Large intestine (tissue), 3 donors: ENCODE measurements around the gene TEDC1. TPM values are rescaled to one million over a fixed set of nuclear protein-coding genes. Genes with fewer than 3 reads are reported as not detected.
A peak's percentile ranks its signal among the peaks of the same experiment; 100 is the strongest.

Experiments used
- DNase-seq, 2 donors: peaks; one replicate each; pipeline versions ENCODE4 v3.0.0 to v3.0.0-alpha.2; 2013
- H3K27ac ChIP-seq: one replicate; pipeline ENCODE4 v1.5.1; 2013; ENCODE audit warnings: low read length
- H3K27me3 ChIP-seq: 2 replicates; pipeline ENCODE4 v1.6.1; 2013; ENCODE audit warnings: low read length; ENCODE audit not compliant: control insufficient read depth, insufficient read depth
- H3K36me3 ChIP-seq: 2 replicates; pipeline ENCODE4 v1.6.1; 2013; ENCODE audit warnings: low read length; ENCODE audit not compliant: control insufficient read depth, insufficient read depth
- H3K4me1 ChIP-seq: one replicate; pipeline ENCODE4 v1.6.1; 2013; ENCODE audit warnings: low read length; ENCODE audit not compliant: control insufficient read depth, insufficient read depth
- H3K4me3 ChIP-seq: one replicate; pipeline ENCODE4 v1.5.1; 2013; ENCODE audit warnings: low read length
- H3K9me3 ChIP-seq: one replicate; pipeline ENCODE4 v1.6.1; 2013; ENCODE audit warnings: mild to moderate bottlenecking, low read depth, low read length, moderate library complexity; ENCODE audit not compliant: control insufficient read depth
- WGBS: methylation state at CpG from one replicate; pipeline ENCODE4 v1.1.5; 2013; ENCODE audit warnings: low lambda C conversion rate; ENCODE audit not compliant: insufficient coverage; 5-methylcytosine and 5-hydroxymethylcytosine counted together
- polyA plus RNA-seq: library from polyadenylated mRNA; unstranded; fragments of 120-200 nt; gene quantifications from one replicate; pipeline ENCODE4 v1.2.1, GENCODE V29; 2013

TEDC1 gene
- polyA plus RNA-seq, 1 donor, result 8.7 TPM

DNA sequence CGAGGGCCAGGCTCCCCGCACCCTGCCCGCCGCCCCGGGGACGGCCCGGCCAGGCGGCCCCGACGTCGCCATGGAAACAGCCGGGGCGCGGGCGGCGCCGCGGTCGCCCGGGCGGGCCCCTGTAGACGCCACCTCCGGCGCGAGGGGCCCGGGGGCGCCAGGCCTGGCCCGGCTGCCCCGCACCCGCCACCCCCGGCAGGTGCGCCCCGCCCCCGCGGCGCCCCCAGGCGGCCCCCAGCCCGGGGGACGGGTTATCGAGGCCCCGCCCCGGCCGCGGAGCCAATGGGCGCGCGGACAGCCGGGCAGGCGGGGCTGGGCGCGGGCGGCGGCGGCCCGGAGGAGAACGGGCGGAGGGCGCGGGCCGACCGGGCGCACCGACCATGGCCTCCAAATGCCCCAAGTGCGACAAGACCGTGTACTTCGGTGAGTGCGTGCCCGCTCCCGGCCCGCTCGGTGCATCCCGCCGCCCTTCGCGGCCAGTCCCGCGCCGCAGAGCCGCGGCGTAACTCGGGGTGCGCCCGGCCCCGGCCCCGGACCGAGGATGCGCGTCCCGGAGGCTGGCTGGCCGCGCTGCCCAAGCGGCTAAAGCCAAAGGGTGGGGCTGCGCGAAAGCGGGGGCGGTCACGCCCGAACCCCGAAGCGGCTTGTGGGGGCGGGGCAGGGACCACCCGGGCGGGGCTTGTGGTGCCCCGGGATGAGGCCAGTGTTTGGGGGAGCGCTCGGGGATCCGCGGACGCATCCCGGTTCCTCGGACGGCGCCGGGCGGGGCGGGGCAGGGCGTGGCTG is 16.4 kb upstream of the TEDC1 start, which contains the start of gene CRIP2:
TSS of gene CRIP2 (plus strand) at position 339 of the 786 bp plus-strand sequence. CDS start at position 381, 42 bp downstream.
- no peak for DNase-seq
- H3K27ac ChIP-seq, result peak within 1 kb of the TSS; percentile 23
- H3K36me3 ChIP-seq, result peaks cover 7% of the 10 kb centered on the region
- peaks cover 3% of the 10 kb centered on the region for H3K9me3 ChIP-seq
- no CpG with 5 or more reads among the region's 118 CpGs for WGBS
- H3K4me3 ChIP-seq, result peak within 1 kb of the TSS; percentile 48
- H3K27me3 ChIP-seq, result peaks cover 41% of the 10 kb centered on the region
- peaks cover 30% of the 10 kb centered on the region for H3K4me1 ChIP-seq

DNA sequence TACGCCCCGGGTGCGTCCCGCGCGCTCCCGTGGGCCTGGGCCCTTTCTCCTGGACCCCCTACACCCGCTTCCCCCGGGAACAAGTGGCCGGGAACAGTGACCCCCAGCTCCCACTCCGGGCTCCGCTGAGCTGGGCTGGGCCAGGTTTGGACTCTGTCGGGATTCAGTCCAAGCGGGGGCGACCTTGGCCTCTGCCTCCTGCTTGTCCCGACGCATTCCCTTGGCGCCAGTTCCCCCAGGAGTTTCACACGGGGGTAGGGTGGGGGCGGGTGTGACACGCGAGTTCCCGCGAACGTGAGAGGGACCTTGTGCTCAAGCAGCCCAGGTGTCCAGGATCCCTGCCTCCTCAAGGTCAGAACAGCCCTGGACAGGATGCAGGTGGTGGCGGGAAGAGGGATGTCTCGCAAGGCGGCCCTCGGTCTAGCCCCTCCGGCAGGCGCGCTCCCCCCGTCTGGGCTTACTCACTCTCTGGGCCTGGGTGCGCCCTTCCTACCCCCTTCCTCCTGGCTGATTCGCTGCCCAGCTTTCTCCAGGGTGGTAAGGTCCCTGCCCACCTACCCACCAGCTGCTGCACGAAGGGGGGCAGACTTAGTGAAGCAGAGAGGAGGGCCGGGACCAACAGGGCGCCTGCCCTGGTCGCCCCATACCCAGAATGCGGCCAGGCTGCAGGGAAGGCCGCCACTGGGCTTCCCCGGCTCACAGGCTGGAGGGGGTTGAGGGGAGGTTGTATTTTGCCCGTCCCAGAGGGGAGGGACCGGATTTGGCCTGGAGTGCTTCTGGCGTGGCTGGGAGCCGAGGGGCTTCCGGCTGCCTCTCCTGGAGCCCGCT is 15.6 kb upstream of the TEDC1 start:
- H3K27ac ChIP-seq, result peak overlapping the region; percentile 23
- peak overlapping the region; percentile 48 for H3K4me3 ChIP-seq
- no CpG with 5 or more reads among the region's 48 CpGs for WGBS
- peaks cover 2% of the 10 kb centered on the region for H3K36me3 ChIP-seq
- H3K4me1 ChIP-seq, result peaks cover 33% of the 10 kb centered on the region
- H3K27me3 ChIP-seq, result peaks cover 49% of the 10 kb centered on the region
- peaks cover 3% of the 10 kb centered on the region for H3K9me3 ChIP-seq
- DNase-seq, result no peak

DNA sequence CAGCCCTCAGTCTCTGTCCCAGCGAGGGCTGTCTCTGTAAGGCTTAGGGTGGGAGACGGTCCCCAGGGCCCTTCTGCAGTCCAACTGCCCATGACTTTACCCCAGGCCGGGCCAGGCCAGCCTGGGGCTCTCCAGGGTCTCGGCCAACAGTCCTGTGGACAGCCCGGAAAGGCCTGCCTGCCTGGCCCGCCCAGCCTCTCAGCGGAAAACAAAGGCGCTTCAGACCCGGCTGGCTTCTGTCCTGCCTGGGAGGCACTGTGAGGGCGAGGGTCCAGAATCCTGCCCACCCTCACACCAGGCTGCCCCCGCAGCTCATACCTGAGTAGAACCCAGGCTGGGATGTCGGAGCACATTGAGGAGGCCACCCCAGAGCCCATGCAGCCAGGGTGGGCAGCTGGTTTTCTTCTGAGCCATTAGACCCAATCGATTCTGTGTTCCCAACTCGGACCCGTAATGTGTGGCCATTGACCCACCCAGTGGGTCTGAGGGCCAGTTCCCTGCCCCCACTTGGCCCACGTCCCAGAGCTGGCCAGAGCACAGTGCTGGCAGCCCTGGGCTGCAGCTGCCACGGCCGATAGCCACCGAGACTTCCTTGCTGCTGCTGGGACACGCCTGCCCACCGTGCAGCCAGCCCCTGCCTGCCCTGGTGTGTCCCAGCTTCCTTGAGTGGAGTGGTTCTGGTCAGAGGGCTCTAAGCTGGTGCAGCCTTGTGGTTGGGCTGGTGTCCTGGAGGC is 14.8 kb upstream of the TEDC1 start:
- Histone ChIP-seq H3K4me3 (peak overlapping the region; percentile 48), H3K36me3 (no peaks in the 10 kb centered on the region), H3K27ac (peak overlapping the region; percentile 23), H3K9me3 (peaks cover 3% of the 10 kb centered on the region), H3K27me3 (peaks cover 49% of the 10 kb centered on the region), H3K4me1 (peaks cover 36% of the 10 kb centered on the region)
- DNase-seq, result no peak
- WGBS, result no CpG with 5 or more reads among the region's 21 CpGs

DNA sequence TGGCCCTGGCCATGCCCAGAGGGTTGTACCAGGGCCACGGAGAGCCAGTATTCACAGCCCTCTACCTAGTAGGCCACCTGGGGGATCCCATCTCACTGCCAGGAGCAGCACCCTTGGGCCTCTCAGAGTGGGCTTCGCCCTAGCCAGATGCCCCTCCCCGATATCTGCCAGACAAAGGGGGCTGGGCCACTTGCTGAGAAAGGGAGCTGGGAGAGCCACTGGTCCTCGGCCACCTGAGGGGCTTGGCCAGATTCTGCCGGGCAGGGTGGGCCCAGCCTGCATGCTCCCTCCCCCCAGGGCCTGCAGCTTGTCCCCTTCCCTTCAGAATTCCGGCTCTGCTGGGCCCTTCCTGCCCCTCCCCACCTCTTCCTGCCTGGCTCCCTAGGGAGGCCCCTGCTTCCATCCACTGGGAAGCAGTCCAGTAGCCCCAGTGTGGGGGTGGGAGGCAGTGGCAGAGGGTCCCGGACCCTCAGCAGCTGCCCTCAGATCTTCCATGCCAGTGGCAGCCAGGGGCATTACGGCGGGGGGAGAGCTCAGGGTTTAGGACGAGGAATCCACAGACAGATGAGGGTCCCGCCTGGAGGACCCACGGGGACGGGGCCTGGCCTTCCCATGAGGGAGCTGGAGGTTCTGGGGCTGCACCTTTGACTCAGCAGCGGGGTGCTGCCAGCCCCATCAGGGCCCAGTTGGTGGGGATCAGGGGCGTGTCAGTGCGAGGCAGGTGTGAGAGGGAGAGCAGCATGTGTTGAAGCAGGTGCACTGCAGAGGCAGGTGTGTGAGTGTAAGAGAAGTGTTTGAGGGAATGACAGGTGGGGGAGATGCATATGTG is 14.0 kb upstream of the TEDC1 start:
- Histone ChIP-seq H3K36me3 (no peaks in the 10 kb centered on the region), H3K27ac (peak overlapping the region; percentile 23), H3K9me3 (peaks cover 3% of the 10 kb centered on the region), H3K4me1 (peaks cover 40% of the 10 kb centered on the region), H3K4me3 (peak overlapping the region; percentile 48), H3K27me3 (peaks cover 49% of the 10 kb centered on the region)
- WGBS, result no CpG with 5 or more reads among the region's 16 CpGs
- DNase-seq, result no peak

DNA sequence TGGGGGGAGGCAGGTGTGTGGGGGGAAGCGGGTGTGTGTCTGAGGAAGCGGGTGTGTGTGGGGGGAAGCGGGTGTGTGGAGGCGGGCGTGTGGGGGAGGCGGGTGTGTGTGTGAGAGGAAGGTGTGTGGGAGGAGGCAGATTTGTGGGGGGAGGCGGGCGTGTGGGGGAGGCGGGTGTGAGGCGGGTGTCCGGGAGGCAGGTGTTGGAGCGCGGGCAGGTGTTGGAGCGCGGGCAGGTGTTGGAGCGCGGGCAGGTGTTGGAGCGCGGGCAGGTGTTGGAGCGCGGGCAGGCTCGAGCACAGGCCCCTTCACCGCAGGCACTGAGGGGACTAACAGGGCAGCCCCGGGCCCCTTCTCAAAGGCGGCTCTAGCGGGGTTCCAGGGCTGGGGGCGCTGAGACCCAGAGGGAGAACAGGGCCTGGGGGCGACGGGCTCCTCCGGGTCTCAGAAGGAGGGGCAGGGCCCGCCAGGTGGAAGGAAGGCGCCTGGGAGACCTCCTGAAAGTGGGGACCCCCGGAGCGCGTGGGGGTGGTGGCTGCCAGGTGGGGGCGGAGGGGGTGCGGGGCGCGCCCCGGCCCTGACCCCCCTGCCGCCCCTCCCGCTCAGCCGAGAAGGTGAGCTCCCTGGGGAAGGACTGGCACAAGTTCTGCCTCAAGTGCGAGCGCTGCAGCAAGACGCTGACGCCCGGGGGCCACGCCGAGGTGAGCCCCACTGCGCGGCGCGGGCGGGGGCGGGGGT is 13.2 kb upstream of the TEDC1 start:
- H3K27ac ChIP-seq, result no peak overlapping the region
- H3K36me3 ChIP-seq, result no peaks in the 10 kb centered on the region
- peaks cover 49% of the 10 kb centered on the region for H3K27me3 ChIP-seq
- no CpG with 5 or more reads among the region's 56 CpGs for WGBS
- H3K9me3 ChIP-seq, result peaks cover 3% of the 10 kb centered on the region
- no peak overlapping the region for H3K4me3 ChIP-seq
- no peak for DNase-seq
- peaks cover 42% of the 10 kb centered on the region for H3K4me1 ChIP-seq

DNA sequence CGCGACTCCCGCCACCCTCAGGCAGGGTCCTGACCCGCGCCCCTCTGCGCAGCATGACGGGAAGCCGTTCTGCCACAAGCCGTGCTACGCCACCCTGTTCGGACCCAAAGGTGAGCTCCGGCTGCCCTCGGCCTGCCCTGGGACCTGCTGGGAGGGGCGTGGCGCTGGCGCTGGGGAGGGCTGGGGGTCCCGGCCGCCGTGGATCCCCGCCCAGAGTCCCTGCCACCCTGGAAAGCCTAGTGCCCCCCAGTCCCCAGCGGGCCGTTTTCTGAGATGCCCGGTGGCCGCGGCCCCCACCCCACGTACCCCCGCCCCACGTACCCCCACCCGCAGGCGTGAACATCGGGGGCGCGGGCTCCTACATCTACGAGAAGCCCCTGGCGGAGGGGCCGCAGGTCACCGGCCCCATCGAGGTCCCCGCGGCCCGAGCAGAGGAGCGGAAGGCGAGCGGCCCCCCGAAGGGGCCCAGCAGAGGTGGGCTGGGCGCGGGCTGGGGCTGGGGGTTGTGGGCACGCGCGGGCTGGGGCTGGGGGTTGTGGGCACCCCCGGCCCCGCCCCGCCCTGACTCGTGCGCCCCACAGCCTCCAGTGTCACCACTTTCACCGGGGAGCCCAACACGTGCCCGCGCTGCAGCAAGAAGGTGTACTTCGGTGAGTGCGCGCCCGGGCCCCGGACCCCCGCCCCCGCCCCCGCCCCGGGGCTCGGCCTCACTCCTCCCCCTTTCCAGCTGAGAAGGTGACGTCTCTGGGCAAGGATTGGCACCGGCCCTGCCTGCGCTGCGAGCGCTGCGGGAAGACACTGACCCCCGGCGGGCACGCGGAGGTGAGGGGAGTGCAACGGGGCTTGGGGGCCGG is 12.4 kb upstream of the TEDC1 start:
- Histone ChIP-seq H3K4me1 (peaks cover 50% of the 10 kb centered on the region), H3K9me3 (peaks cover 3% of the 10 kb centered on the region), H3K27ac (no peak overlapping the region), H3K36me3 (no peaks in the 10 kb centered on the region), H3K27me3 (peaks cover 49% of the 10 kb centered on the region), H3K4me3 (no peak overlapping the region)
- no peak for DNase-seq
- WGBS, result no CpG with 5 or more reads among the region's 81 CpGs

DNA sequence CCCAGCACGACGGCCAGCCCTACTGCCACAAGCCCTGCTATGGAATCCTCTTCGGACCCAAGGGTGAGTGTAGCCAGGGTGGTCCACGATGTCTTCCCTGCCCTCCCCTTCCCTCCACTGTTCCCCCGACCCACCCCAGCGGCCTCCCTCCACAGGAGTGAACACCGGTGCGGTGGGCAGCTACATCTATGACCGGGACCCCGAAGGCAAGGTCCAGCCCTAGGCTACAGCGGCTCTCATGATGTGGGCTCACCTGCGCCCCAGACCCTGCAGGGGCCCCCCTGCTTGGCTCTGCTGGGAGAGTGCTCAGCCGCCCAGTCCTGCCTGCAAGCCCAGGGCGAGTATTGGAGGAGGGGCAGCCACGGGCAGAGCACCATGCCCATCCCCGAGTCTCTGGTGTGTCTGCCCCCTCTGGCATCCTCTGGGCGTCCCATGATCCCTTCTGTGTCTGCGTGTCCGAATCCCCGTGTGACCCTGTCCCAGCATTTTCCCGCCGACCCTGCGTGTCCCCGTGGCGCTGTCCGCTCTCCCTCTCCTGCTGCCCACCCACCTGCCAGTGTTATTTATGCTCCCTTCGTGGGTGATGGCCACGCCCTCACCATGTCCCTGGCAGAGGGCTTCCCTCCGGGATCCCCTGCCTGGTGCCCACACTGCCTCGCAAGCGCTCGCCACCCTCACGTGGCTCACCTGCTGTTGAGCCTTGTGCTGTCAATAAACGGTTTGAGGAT is 11.5 kb upstream of the TEDC1 start:
- WGBS, result no CpG with 5 or more reads among the region's 34 CpGs
- no peak for DNase-seq
- H3K9me3 ChIP-seq, result peaks cover 3% of the 10 kb centered on the region
- peaks cover 49% of the 10 kb centered on the region for H3K27me3 ChIP-seq
- H3K36me3 ChIP-seq, result no peaks in the 10 kb centered on the region
- H3K27ac ChIP-seq, result no peak overlapping the region
- peaks cover 60% of the 10 kb centered on the region for H3K4me1 ChIP-seq
- H3K4me3 ChIP-seq, result no peak overlapping the region

DNA sequence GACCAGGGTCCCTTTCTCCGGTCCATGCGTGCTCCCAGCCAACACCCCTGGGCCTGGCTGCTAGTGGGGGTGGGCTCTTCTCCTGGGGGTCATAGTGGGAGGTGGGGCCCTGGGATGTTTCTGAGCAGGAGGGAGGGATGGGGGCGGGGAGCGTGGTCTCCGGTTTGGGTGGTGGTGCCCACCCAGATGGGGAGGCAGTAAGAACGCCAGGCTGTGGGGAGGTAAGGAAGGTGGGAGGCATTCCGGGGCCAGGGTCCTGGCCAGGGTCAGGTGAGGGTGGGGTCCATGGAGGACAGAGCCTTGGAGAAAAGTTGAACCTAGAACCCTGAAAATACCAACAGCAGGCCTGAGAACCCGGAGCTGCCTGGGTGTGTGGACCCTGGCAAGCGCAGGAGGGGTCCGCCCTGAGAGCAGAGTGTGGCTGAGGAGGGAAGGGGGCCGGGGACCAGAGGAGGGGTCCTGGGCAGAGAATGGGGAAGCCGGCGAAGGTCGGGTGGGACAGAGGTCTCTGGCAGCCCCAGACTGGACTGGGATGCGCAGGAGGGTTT is 10.8 kb upstream of the TEDC1 start:
- no peak overlapping the region for H3K4me3 ChIP-seq
- H3K9me3 ChIP-seq, result peaks cover 3% of the 10 kb centered on the region
- H3K36me3 ChIP-seq, result no peaks in the 10 kb centered on the region
- H3K27me3 ChIP-seq, result peaks cover 52% of the 10 kb centered on the region
- H3K27ac ChIP-seq, result peak overlapping the region; percentile 93
- WGBS, result 60% methylated on average over 1 of the region's 15 CpGs
- peaks cover 65% of the 10 kb centered on the region for H3K4me1 ChIP-seq
- DNase-seq, result no peak
